ENCODE data around the gene RIPOR2.

DNA sequence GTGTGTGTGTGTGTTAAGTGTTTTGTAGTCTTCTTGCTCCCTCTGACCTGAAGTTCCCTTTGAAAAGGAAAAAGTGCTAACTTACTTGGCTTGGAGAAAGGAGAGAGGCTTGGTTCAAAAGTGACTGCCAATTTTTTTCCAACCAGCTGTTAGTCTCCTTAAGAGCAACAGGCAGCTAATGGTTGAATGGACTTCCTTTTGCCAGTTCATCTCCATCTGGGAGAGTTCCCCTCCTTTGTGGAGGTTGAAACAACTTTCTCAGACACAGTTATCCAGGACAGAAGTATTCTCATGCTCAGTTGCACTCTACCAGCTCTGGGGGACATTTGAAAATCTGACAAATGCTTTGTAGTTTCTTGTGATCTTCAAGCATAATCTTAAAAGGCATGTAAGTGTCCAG lies 4.5 kb downstream of the RIPOR2 start:
- TF ChIP-seq, protein P1, sequence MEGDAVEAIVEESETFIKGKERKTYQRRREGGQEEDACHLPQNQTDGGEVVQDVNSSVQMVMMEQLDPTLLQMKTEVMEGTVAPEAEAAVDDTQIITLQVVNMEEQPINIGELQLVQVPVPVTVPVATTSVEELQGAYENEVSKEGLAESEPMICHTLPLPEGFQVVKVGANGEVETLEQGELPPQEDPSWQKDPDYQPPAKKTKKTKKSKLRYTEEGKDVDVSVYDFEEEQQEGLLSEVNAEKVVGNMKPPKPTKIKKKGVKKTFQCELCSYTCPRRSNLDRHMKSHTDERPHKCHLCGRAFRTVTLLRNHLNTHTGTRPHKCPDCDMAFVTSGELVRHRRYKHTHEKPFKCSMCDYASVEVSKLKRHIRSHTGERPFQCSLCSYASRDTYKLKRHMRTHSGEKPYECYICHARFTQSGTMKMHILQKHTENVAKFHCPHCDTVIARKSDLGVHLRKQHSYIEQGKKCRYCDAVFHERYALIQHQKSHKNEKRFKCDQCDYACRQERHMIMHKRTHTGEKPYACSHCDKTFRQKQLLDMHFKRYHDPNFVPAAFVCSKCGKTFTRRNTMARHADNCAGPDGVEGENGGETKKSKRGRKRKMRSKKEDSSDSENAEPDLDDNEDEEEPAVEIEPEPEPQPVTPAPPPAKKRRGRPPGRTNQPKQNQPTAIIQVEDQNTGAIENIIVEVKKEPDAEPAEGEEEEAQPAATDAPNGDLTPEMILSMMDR (IDR thresholded peaks at IDR 0.05; ENCODE audit: extremely low read depth in 1 of 2, insufficient read depth in 1 of 2, low read depth in 1 of 2, low read length in 2 of 2) = no peak
- no peak for TF ChIP-seq POLR2AphosphoS5 (IDR thresholded peaks at IDR 0.05; ENCODE audit: insufficient read depth, low read depth, low read length)
- TF ChIP-seq JUN (IDR thresholded peaks at IDR 0.05; ENCODE audit: borderline replicate concordance, insufficient read depth, insufficient read length, low read depth) = no peak
- TF ChIP-seq, protein P2, sequence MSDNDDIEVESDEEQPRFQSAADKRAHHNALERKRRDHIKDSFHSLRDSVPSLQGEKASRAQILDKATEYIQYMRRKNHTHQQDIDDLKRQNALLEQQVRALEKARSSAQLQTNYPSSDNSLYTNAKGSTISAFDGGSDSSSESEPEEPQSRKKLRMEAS (IDR thresholded peaks at IDR 0.05; ENCODE audit: insufficient read depth, insufficient read length) = no peak

Measured in endothelial cell of umbilical vein (primary cell).